Prostate gland (tissue), 2 donors: ENCODE data around the gene COMMD1.
"Not testable (repeated sequence)": the region's sequence is repeated elsewhere in the genome, so short reads cannot be mapped to it uniquely, and the experiment has no call there.

Experiments used
- POLR2A ChIP-seq: fragments of 450-650 bp; IDR thresholded peaks from one replicate; pipeline ENCODE4 v1.6.1; 2016; ENCODE audit warnings: antibody characterized with exemption, mild to moderate bottlenecking
- POLR2AphosphoS5 ChIP-seq: sonication (generic); formaldehyde crosslinking; IDR thresholded peaks from one replicate; pipeline ENCODE4 v1.6.1; 2017; ENCODE audit warnings: antibody characterized with exemption
- TF ChIP-seq, protein P1 (sequence below), 4 experiments: fragments of 200-600 bp in 2 of 4; fragments of 450-650 bp in 2 of 4; sonication (generic) in 2 of 4; IDR thresholded peaks; 1 replicate in 3 of 4; 2 replicates in 1 of 4; pipeline ENCODE4 v1.5.1; 2016 to 2019; ENCODE audit warnings: antibody characterized with exemption in 4 of 4, mild to moderate bottlenecking in 2 of 4, moderate library complexity in 2 of 4

DNA sequence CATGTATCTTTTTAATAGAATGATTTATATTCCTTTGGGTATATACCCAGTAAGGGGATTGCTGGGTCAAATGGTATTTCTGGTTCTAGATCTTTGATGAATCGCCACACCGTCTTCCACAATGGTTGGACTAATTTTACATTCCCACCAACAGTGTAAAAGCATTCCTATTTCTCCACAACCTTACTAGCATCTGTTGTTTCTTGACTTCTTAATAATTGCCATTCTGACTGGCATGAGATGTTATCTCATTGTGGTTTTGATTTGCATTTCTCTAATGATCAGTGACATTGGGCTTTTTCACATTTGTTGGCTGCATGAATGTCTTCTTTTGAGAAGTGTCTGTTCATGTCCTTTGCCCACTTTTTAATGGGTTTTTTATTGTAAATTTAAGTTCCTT, 220.8 kb downstream of the COMMD1 start:
- TF ChIP-seq, protein P1, sequence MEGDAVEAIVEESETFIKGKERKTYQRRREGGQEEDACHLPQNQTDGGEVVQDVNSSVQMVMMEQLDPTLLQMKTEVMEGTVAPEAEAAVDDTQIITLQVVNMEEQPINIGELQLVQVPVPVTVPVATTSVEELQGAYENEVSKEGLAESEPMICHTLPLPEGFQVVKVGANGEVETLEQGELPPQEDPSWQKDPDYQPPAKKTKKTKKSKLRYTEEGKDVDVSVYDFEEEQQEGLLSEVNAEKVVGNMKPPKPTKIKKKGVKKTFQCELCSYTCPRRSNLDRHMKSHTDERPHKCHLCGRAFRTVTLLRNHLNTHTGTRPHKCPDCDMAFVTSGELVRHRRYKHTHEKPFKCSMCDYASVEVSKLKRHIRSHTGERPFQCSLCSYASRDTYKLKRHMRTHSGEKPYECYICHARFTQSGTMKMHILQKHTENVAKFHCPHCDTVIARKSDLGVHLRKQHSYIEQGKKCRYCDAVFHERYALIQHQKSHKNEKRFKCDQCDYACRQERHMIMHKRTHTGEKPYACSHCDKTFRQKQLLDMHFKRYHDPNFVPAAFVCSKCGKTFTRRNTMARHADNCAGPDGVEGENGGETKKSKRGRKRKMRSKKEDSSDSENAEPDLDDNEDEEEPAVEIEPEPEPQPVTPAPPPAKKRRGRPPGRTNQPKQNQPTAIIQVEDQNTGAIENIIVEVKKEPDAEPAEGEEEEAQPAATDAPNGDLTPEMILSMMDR (IDR thresholded peaks at IDR 0.05): not testable (repeated sequence)
- TF ChIP-seq POLR2A, POLR2AphosphoS5: not testable (repeated sequence)
